ENCODE results near the gene ALG14.
"Not testable (repeated sequence)": the region's sequence is repeated elsewhere in the genome, so short reads cannot be mapped to it uniquely, and the experiment has no call there.

The ALG14 gene

GRCh38 chr1:95068956-95069709 is 3.6 kb downstream of the ALG14 start:
- Histone ChIP-seq H3K4me3 (ENCODE audit: low read length in 2 of 2) (no peak overlapping the region), H3K9ac (ENCODE audit: low read length in 2 of 2) (no peak overlapping the region), H3K9me3 (ENCODE audit: control insufficient read depth in 2 of 2, low read length in 2 of 2) (no peaks in the 10 kb centered on the region), H3K4me1 (ENCODE audit: control insufficient read depth, insufficient read depth, low read length) (peaks cover 12% of the 10 kb centered on the region), H3K36me3 (ENCODE audit: control insufficient read depth in 2 of 2, insufficient read depth in 2 of 2, low read length in 2 of 2) (peaks cover 0 to 2% of the 10 kb centered on the region in 2 donors), H3K27ac (ENCODE audit: low read length) (no peak overlapping the region), H3K27me3 (ENCODE audit: control insufficient read depth in 1 of 2, insufficient read depth in 2 of 2, low read length in 2 of 2) (no peaks in the 10 kb centered on the region)

- Histone ChIP-seq H3K9ac (ENCODE audit: low read length in 2 of 2) (no peak overlapping the region), H3K27me3 (ENCODE audit: control insufficient read depth in 1 of 2, insufficient read depth in 2 of 2, low read length in 2 of 2) (no peaks in the 10 kb centered on the region), H3K4me3 (ENCODE audit: low read length in 2 of 2) (no peak overlapping the region), H3K27ac (ENCODE audit: low read length) (no peak overlapping the region), H3K36me3 (ENCODE audit: control insufficient read depth in 2 of 2, insufficient read depth in 2 of 2, low read length in 2 of 2) (peaks cover 0 to 2% of the 10 kb centered on the region in 2 donors), H3K9me3 (ENCODE audit: control insufficient read depth in 2 of 2, low read length in 2 of 2) (no peaks in the 10 kb centered on the region), H3K4me1 (ENCODE audit: control insufficient read depth, insufficient read depth, low read length) (peaks cover 4% of the 10 kb centered on the region)
Observed at GRCh38 chr1:95067568-95067967, 5.2 kb downstream of the ALG14 start.

GRCh38 chr1:95067062-95067461 is 5.7 kb downstream of the ALG14 start:
- Histone ChIP-seq H3K9ac (ENCODE audit: low read length in 2 of 2) (no peak overlapping the region), H3K27me3 (ENCODE audit: control insufficient read depth in 1 of 2, insufficient read depth in 2 of 2, low read length in 2 of 2) (no peaks in the 10 kb centered on the region), H3K36me3 (ENCODE audit: control insufficient read depth in 2 of 2, insufficient read depth in 2 of 2, low read length in 2 of 2) (peaks cover 0 to 2% of the 10 kb centered on the region in 2 donors), H3K27ac (ENCODE audit: low read length) (no peak overlapping the region), H3K4me3 (ENCODE audit: low read length in 2 of 2) (no peak overlapping the region), H3K4me1 (ENCODE audit: control insufficient read depth, insufficient read depth, low read length) (peaks cover 4% of the 10 kb centered on the region), H3K9me3 (ENCODE audit: control insufficient read depth in 2 of 2, low read length in 2 of 2) (no peaks in the 10 kb centered on the region)

GRCh38 chr1:95061445-95062006 is 11.2 kb downstream of the ALG14 start:
- no peaks in the 10 kb centered on the region for H3K4me1 ChIP-seq (ENCODE audit: control insufficient read depth, insufficient read depth, low read length)
- H3K4me3 ChIP-seq (ENCODE audit: low read length in 2 of 2), result no peak overlapping the region
- no peak overlapping the region for H3K9ac ChIP-seq (ENCODE audit: low read length in 2 of 2)
- no peaks in the 10 kb centered on the region for H3K36me3 ChIP-seq (ENCODE audit: control insufficient read depth in 2 of 2, insufficient read depth in 2 of 2, low read length in 2 of 2)
- H3K9me3 ChIP-seq (ENCODE audit: control insufficient read depth in 2 of 2, low read length in 2 of 2), result no peaks in the 10 kb centered on the region
- H3K27me3 ChIP-seq (ENCODE audit: control insufficient read depth in 1 of 2, insufficient read depth in 2 of 2, low read length in 2 of 2), result no peaks in the 10 kb centered on the region
- no peak overlapping the region for H3K27ac ChIP-seq (ENCODE audit: low read length)

- H3K4me3 ChIP-seq (ENCODE audit: low read length in 2 of 2), result no peak overlapping the region
- H3K9ac ChIP-seq (ENCODE audit: low read length in 2 of 2), result no peak overlapping the region
- H3K27ac ChIP-seq (ENCODE audit: low read length), result no peak overlapping the region
- no peaks in the 10 kb centered on the region for H3K36me3 ChIP-seq (ENCODE audit: control insufficient read depth in 2 of 2, insufficient read depth in 2 of 2, low read length in 2 of 2)
- no peaks in the 10 kb centered on the region for H3K9me3 ChIP-seq (ENCODE audit: control insufficient read depth in 2 of 2, low read length in 2 of 2)
- no peaks in the 10 kb centered on the region for H3K27me3 ChIP-seq (ENCODE audit: control insufficient read depth in 1 of 2, insufficient read depth in 2 of 2, low read length in 2 of 2)
- H3K4me1 ChIP-seq (ENCODE audit: control insufficient read depth, insufficient read depth, low read length), result no peaks in the 10 kb centered on the region
Observed at GRCh38 chr1:95058974-95059373, 13.8 kb downstream of the ALG14 start.

GRCh38 chr1:95057351-95057750 is 15.4 kb downstream of the ALG14 start:
- Histone ChIP-seq H3K27me3 (ENCODE audit: control insufficient read depth in 1 of 2, insufficient read depth in 2 of 2, low read length in 2 of 2) (no peaks in the 10 kb centered on the region), H3K4me1 (ENCODE audit: control insufficient read depth, insufficient read depth, low read length) (no peaks in the 10 kb centered on the region), H3K27ac (ENCODE audit: low read length) (no peak overlapping the region), H3K9me3 (ENCODE audit: control insufficient read depth in 2 of 2, low read length in 2 of 2) (no peaks in the 10 kb centered on the region), H3K36me3 (ENCODE audit: control insufficient read depth in 2 of 2, insufficient read depth in 2 of 2, low read length in 2 of 2) (no peaks in the 10 kb centered on the region), H3K4me3 (ENCODE audit: low read length in 2 of 2) (no peak overlapping the region), H3K9ac (ENCODE audit: low read length in 2 of 2) (no peak overlapping the region)

- no peak overlapping the region for H3K9ac ChIP-seq (ENCODE audit: low read length in 2 of 2)
Observed at GRCh38 chr1:95049935-95050334, 22.8 kb downstream of the ALG14 start.

GRCh38 chr1:95048317-95048716 is 24.4 kb downstream of the ALG14 start:
- H3K4me3 ChIP-seq (ENCODE audit: low read length in 2 of 2), result no peak overlapping the region
- H3K27me3 ChIP-seq (ENCODE audit: control insufficient read depth in 1 of 2, insufficient read depth in 2 of 2, low read length in 2 of 2), result no peaks in the 10 kb centered on the region
- H3K9ac ChIP-seq (ENCODE audit: low read length in 2 of 2), result no peak overlapping the region
- no peaks in the 10 kb centered on the region for H3K36me3 ChIP-seq (ENCODE audit: control insufficient read depth in 2 of 2, insufficient read depth in 2 of 2, low read length in 2 of 2)
- no peaks in the 10 kb centered on the region for H3K4me1 ChIP-seq (ENCODE audit: control insufficient read depth, insufficient read depth, low read length)
- H3K27ac ChIP-seq (ENCODE audit: low read length), result no peak overlapping the region
- no peaks in the 10 kb centered on the region for H3K9me3 ChIP-seq (ENCODE audit: control insufficient read depth in 2 of 2, low read length in 2 of 2)

More at GRCh38 chr1:95049935-95050334, 22.8 kb downstream of the ALG14 start:
- Histone ChIP-seq H3K27me3 (ENCODE audit: control insufficient read depth in 1 of 2, insufficient read depth in 2 of 2, low read length in 2 of 2) (no peaks in the 10 kb centered on the region), H3K27ac (ENCODE audit: low read length) (no peak overlapping the region), H3K9me3 (ENCODE audit: control insufficient read depth in 2 of 2, low read length in 2 of 2) (no peaks in the 10 kb centered on the region), H3K36me3 (ENCODE audit: control insufficient read depth in 2 of 2, insufficient read depth in 2 of 2, low read length in 2 of 2) (no peaks in the 10 kb centered on the region), H3K4me1 (ENCODE audit: control insufficient read depth, insufficient read depth, low read length) (no peaks in the 10 kb centered on the region), H3K4me3 (ENCODE audit: low read length in 2 of 2) (no peak overlapping the region)

- H3K4me1 ChIP-seq (ENCODE audit: control insufficient read depth, insufficient read depth, low read length); H3K27ac ChIP-seq (ENCODE audit: low read length); H3K27me3 ChIP-seq (ENCODE audit: control insufficient read depth in 1 of 2, insufficient read depth in 2 of 2, low read length in 2 of 2); H3K9me3 ChIP-seq (ENCODE audit: control insufficient read depth in 2 of 2, low read length in 2 of 2); H3K36me3 ChIP-seq (ENCODE audit: control insufficient read depth in 2 of 2, insufficient read depth in 2 of 2, low read length in 2 of 2); H3K9ac ChIP-seq (ENCODE audit: low read length in 2 of 2); H3K4me3 ChIP-seq (ENCODE audit: low read length in 2 of 2): not testable (repeated sequence)
Observed at GRCh38 chr1:95047624-95048023, 25.1 kb downstream of the ALG14 start.

- H3K36me3 ChIP-seq (ENCODE audit: control insufficient read depth in 2 of 2, insufficient read depth in 2 of 2, low read length in 2 of 2), result no peaks in the 10 kb centered on the region
- H3K4me3 ChIP-seq (ENCODE audit: low read length in 2 of 2), result no peak overlapping the region
- no peak overlapping the region for H3K27ac ChIP-seq (ENCODE audit: low read length)
- no peaks in the 10 kb centered on the region for H3K27me3 ChIP-seq (ENCODE audit: control insufficient read depth in 1 of 2, insufficient read depth in 2 of 2, low read length in 2 of 2)
- no peak overlapping the region for H3K9ac ChIP-seq (ENCODE audit: low read length in 2 of 2)
- no peaks in the 10 kb centered on the region for H3K9me3 ChIP-seq (ENCODE audit: control insufficient read depth in 2 of 2, low read length in 2 of 2)
- H3K4me1 ChIP-seq (ENCODE audit: control insufficient read depth, insufficient read depth, low read length), result peaks cover 3% of the 10 kb centered on the region
Observed at GRCh38 chr1:95046359-95046758, 26.4 kb downstream of the ALG14 start.

Measured in stomach smooth muscle (tissue), 2 donors.